A673 (cell line): ENCODE results near the gene MORN5. TPM values are rescaled to one million over a fixed set of nuclear protein-coding genes. Genes with fewer than 3 reads are reported as not detected.

ENCODE experiments used
- BruUV-seq: library from RNA; stranded (reverse); fragments of 400-500 nt; replicated peaks from 2 replicates; lab custom pipeline; 2021; lab: Mats Ljungman, UMichigan
- CTCF ChIA-PET: fragments of 300-600 bp; sonication (Branson Sonifier 250); formaldehyde crosslinking; loops from one replicate; lab custom pipeline; 2022; ENCODE audit warnings: antibody characterized with exemption; lab: Charles Lee
- POLR2A ChIA-PET: fragments of 300-600 bp; sonication (Branson Sonifier 250); formaldehyde crosslinking; loops from one replicate; lab custom pipeline; 2022; ENCODE audit warnings: antibody characterized with exemption; ENCODE audit not compliant: low non-redundant PET; lab: Charles Lee
- DNase-seq: peaks from one replicate; pipeline ENCODE4 v3.0.0-alpha.2; 2015; ENCODE audit warnings: low spot score
- H3K27ac ChIP-seq: fragments of 200-600 bp; sonication (generic); 2 replicates; pipeline ENCODE4 v1.5.1; 2016; ENCODE audit warnings: mixed run types, low read depth, mild to moderate bottlenecking, mixed read lengths, antibody characterized with exemption, low read length; ENCODE audit not compliant: poor library complexity, severe bottlenecking
- H3K27me3 ChIP-seq: fragments of 200-600 bp; sonication (generic); replicated peaks from 2 replicates; pipeline ENCODE4 v1.6.1; 2017; ENCODE audit warnings: mixed run types, low read depth, mild to moderate bottlenecking, mixed read lengths, antibody characterized with exemption, low read length; ENCODE audit not compliant: insufficient read depth, poor library complexity
- H3K36me3 ChIP-seq: fragments of 200-600 bp; sonication (generic); 2 replicates; pipeline ENCODE4 v1.6.1; 2016; ENCODE audit warnings: mixed run types, mild to moderate bottlenecking, mixed read lengths, antibody characterized with exemption, low read length; ENCODE audit not compliant: insufficient read depth, poor library complexity, severe bottlenecking
- H3K4me1 ChIP-seq: fragments of 200-600 bp; sonication (generic); 2 replicates; pipeline ENCODE4 v1.6.1; 2017; ENCODE audit warnings: mixed run types, mild to moderate bottlenecking, mixed read lengths, antibody characterized with exemption, low read length; ENCODE audit not compliant: insufficient read depth, poor library complexity, severe bottlenecking
- H3K4me3 ChIP-seq: fragments of 200-600 bp; sonication (generic); 2 replicates; pipeline ENCODE4 v1.5.1; 2016; ENCODE audit warnings: low read depth, mixed run types, mild to moderate bottlenecking, mixed read lengths, low read length; ENCODE audit not compliant: poor library complexity, severe bottlenecking
- H3K9me3 ChIP-seq: fragments of 200-600 bp; sonication (generic); 2 replicates; pipeline ENCODE4 v1.6.1; 2016; ENCODE audit warnings: mixed run types, low read depth, mild to moderate bottlenecking, mixed read lengths, antibody characterized with exemption, low read length; ENCODE audit not compliant: poor library complexity, severe bottlenecking
- EZH2 ChIP-seq: fragments of 200-600 bp; sonication (generic); IDR thresholded peaks from 2 replicates; pipeline ENCODE4 v1.6.1; 2017; ENCODE audit warnings: borderline replicate concordance, low read depth, mild to moderate bottlenecking, mixed read lengths, antibody characterized with exemption, low read length; ENCODE audit not compliant: poor library complexity, severe bottlenecking
- intact Hi-C: fragments of 100-400 bp; cut with micrococcal nuclease; formaldehyde crosslinking; loops from one replicate; pipeline ENCODE4 v1.10.0; 2022; ENCODE audit not compliant: unreplicated experiment
- total RNA-seq: library from RNA; stranded (reverse); gene quantifications from 2 replicates; pipeline ENCODE4 v1.2.3, GENCODE V29; 2021
- TF ChIP-seq, protein P1 (sequence below): fragments of 300-800, 200-600 bp; sonication (generic); conservative IDR thresholded peaks from 2 replicates; pipeline ENCODE4 v1.5.1; 2017; ENCODE audit warnings: low read depth, mild to moderate bottlenecking, antibody characterized with exemption, low read length, moderate library complexity, mixed read lengths

The MORN5 gene
- total RNA-seq, 1 experiment from 2014 or later = not detected

DNA sequence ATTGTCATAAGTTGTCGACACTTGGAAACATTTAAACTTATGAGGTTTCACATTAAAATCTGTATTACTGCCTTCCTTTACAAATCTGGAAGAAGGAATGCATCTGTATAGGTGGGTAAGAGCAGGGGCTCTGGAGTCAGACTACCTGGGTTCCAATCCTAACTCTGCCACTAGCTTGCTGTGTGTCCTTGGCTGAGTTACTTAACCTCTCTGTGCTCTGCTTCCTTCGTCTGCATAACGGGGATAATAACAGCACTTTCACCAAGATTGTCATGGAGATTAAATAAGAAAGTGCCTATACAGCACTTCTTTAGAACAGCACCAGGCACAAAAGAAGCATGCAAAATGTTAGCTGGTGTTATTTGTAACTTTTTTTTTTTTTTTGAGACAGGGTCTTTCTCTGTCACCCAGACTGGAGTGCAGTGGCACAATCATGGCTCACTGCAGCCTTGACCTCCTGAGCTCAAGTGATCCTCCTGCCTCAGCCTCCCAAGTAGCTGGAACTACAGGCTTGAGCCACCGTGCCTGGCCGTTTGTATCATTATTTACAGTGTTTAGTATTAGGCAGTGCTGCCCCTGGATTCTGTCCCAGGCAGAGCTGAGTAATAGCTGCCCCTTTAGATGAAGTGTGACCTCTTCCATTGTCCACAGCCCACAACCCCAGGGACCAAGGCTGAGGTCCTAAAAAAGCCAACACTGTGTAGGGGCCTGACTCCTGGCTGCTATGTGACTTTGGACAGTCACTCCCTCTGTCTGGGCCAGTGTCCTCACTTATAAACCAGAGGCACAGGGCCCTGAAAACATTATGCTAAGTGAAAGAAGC, 41.2 kb upstream of the MORN5 start:
- Histone ChIP-seq H3K36me3 (no peaks in the 10 kb centered on the region), H3K27ac (no peak overlapping the region), H3K4me1 (no peaks in the 10 kb centered on the region), H3K4me3 (no peak overlapping the region), H3K27me3 (no peaks in the 10 kb centered on the region), H3K9me3 (no peaks in the 10 kb centered on the region)
- BruUV-seq = no TSS peak
- TF ChIP-seq EZH2 = no peak
- TF ChIP-seq, protein P1, sequence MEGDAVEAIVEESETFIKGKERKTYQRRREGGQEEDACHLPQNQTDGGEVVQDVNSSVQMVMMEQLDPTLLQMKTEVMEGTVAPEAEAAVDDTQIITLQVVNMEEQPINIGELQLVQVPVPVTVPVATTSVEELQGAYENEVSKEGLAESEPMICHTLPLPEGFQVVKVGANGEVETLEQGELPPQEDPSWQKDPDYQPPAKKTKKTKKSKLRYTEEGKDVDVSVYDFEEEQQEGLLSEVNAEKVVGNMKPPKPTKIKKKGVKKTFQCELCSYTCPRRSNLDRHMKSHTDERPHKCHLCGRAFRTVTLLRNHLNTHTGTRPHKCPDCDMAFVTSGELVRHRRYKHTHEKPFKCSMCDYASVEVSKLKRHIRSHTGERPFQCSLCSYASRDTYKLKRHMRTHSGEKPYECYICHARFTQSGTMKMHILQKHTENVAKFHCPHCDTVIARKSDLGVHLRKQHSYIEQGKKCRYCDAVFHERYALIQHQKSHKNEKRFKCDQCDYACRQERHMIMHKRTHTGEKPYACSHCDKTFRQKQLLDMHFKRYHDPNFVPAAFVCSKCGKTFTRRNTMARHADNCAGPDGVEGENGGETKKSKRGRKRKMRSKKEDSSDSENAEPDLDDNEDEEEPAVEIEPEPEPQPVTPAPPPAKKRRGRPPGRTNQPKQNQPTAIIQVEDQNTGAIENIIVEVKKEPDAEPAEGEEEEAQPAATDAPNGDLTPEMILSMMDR = no peak
- ChIA-PET POLR2A (no interaction called here), CTCF (interaction anchor here (0.5 kb wide), 1 partner anchor 581 kb away, joined by 4 read pairs; no protein-coding TSS in a partner anchor)
- DNase-seq = no peak
- intact Hi-C loops = no loop called here

DNA sequence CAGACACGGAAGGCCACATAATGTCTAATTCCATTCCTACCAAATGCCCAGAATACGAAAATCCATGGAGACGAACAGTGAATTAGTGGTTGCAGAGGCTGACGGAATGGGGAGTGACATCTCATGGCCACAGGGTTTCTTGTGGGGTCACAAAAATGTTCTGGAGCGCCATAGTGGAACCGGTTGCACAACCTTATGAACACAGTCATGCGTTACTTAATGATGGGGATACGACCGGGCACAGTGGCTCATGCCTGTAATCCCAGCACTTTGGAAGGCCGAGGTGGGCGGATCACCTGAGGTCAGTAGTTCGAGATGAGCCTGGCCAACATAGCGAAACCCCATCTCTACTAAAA, 40.6 kb upstream of the MORN5 start:
- CTCF ChIA-PET = interaction anchor here (0.5 kb wide), 1 partner anchor 582 kb away, joined by 4 read pairs; no protein-coding TSS in a partner anchor
- Histone ChIP-seq H3K27me3 (no peaks in the 10 kb centered on the region), H3K4me1 (no peaks in the 10 kb centered on the region), H3K9me3 (no peaks in the 10 kb centered on the region), H3K36me3 (no peaks in the 10 kb centered on the region), H3K27ac (no peak overlapping the region), H3K4me3 (no peak overlapping the region)
- TF ChIP-seq, protein P1 = no peak
- no peak for DNase-seq
- POLR2A ChIA-PET = no interaction called here
- intact Hi-C loops = no loop called here
- BruUV-seq = no TSS peak

DNA sequence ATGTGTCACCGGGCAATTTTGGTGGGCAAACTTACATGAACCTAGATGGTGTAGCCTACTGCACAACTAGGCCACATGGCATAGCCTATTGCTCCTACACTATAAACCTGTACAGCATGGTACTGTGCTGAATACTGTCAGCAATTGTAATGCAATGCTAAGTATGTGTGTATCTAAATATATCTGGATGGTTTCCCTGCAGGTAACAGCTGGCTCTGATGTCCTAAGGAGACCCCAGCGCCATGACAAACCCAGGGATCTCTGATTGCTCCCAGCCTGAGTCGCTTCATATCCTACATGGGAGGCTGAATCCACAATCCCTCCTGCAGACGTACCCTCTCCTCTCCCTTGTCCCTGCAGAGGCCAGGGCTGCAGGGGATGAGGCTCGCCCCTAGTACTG, 40.0 kb upstream of the MORN5 start:
- Histone ChIP-seq H3K27me3 (no peaks in the 10 kb centered on the region), H3K27ac (no peak overlapping the region), H3K4me3 (no peak overlapping the region), H3K36me3 (no peaks in the 10 kb centered on the region), H3K4me1 (no peaks in the 10 kb centered on the region), H3K9me3 (no peaks in the 10 kb centered on the region)
- ChIA-PET CTCF (no interaction called here), POLR2A (no interaction called here)
- intact Hi-C loops = loop anchor here (5.0 kb wide), 1 partner anchor 333 kb away; no protein-coding TSS in a partner anchor
- no TSS peak for BruUV-seq
- no peak for TF ChIP-seq EZH2
- TF ChIP-seq, protein P1 = no peak
- DNase-seq = no peak
